GM13976 (cell line): ENCODE data around the gene PAPPA.

ENCODE experiments used
- DNase-seq: peaks from one replicate; pipeline ENCODE4 v3.0.0; 2012; ENCODE audit warnings: low spot score
- CTCF ChIP-seq: IDR thresholded peaks from 2 replicates; pipeline ENCODE4 v1.5.1; 2012; ENCODE audit warnings: borderline replicate concordance, mild to moderate bottlenecking; ENCODE audit not compliant: insufficient read depth; ENCODE audit errors: extremely low read depth, missing control alignments, control extremely low read depth
- in situ Hi-C: fragments of 300-500 bp; cut with MboI; formaldehyde crosslinking; loops from one replicate; pipeline ENCODE4 v1.12.0; 2022; ENCODE audit warnings: low sequenced_read_pairs, mixed read lengths, inconsistent platforms; ENCODE audit not compliant: unreplicated experiment

PAPPA gene

DNA sequence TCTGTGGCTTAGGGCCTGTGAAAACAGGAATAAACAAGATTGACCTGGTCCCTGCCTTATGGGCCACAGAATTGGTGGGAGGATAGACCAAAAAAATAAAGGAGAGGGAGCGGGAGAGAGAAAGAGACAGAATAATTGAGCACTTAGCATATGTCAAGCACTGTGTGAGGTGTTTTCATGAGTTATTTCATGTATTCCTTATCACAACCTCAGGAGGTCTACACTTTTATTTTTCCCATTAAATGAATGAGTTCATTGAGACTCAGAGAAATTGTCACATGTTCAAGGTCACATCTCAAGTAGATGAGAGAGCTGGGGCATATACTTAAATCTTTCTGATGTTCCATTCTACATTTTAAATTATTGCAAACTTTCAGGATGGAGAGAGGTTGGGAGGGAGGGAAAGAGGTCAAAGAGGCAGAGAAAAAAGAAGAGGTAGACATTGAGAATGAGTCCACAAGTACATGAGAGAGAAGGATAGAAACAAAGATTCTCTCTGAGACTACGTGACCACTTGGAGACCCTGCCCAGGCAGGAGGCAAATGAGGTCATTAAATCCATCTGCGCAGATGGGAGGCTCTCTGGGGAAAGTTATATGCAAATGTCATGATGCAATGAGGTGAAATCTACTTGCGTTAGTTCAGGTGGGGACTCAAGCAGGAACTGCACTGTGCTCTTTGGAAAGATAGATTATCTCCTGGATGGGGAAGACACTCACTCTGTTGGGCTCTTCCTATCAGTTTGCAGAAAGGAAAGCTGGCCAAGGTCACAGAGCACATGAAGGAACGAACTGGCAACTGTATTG is 241.5 kb downstream of the PAPPA start:
- no peak for TF ChIP-seq CTCF
- DNase-seq, result no peak
- in situ Hi-C loops, result no loop called here

DNA sequence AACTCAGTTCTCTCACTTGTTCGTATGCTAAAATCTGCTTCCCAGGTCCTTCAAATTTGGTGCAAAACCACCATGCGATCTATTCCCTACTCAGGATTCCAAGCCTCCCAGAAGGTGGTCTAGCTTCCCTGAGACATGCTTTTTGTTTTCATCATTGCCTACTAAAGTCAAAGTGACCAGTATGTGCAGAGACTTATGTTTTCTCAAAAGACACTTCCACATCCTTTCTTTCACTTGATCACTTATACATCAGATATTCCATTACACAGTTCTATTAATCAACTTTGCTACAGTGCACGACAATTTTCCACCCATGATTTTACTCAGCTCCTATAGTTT is 242.1 kb downstream of the PAPPA start:
- in situ Hi-C loops, result no loop called here
- no peak for DNase-seq
- TF ChIP-seq CTCF, result no peak

DNA sequence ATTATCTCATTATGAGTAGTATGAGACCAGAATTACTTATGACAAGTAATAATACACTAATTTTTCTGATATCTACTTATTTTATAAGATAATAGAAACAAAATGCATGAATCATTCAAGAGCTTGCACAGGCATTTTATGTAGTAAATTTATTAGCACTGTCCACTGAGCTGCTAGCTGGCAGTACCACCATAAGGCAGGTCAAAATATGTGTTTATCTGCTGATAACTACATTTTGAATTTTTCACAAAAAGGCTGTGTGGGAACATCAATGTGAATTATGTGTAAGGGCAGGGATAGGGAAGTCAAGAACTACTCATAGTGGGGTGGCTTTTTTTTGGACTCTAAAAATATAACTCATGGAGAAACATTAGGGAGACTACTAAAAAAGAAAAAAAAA is 249.6 kb downstream of the PAPPA start:
- no peak for DNase-seq
- no peak for TF ChIP-seq CTCF
- in situ Hi-C loops, result no loop called here

GRCh38 chr9:116404228-116404627 is 250.6 kb downstream of the PAPPA start:
- no peak for DNase-seq
- no peak for TF ChIP-seq CTCF
- in situ Hi-C loops, result no loop called here

DNA sequence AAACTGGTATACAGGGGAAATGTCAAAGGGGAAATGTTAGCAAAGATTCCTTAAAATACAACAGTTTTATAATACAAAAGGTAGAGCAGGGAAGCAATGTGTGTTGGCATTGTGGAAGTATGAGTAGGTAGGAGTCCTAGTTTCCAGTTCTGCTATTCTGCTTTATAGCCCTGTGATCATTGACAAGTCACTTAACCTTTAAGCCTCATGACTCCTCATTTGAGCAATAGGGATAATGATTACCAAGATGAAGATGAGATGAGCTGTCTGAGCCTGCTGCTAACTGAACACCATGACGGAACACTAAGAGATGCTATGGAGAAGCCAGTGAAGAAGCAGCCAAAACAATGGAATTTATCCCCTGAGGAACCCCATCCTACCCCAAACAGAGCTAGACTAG is 251.7 kb downstream of the PAPPA start:
- no peak for TF ChIP-seq CTCF
- in situ Hi-C loops, result no loop called here
- no peak for DNase-seq

DNA sequence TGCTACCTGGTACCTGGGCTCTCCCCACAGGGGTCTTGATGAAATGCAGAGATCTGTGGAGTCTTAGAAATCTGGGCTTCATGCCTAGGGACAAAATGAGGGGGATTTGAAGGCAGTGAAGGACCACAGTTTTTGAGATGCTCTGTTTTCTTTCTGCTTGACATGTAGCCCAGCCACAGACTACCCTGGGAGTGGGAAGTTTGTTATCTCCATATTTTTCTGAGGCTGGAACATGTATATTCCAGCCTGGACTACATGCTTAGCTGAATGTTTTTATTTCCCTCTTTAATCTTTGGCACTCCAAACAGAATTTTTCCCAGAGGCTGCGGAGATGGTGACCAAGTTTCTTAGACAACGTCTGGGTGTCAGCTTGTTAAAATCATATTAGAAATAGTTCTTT is 252.9 kb downstream of the PAPPA start:
- no peak for TF ChIP-seq CTCF
- no peak for DNase-seq
- in situ Hi-C loops, result no loop called here
